PC-9 (cell line): ENCODE results near the gene PRR32. TPM values are rescaled to one million over a fixed set of nuclear protein-coding genes. Genes with fewer than 3 reads are reported as not detected.

Source experiments
- BruUV-seq: library from RNA; stranded (reverse); fragments of 400-500 nt; replicated peaks from 2 replicates; lab custom pipeline; 2021; lab: Mats Ljungman, UMichigan
- CTCF ChIA-PET: fragments of 300-600 bp; sonication (Branson Sonifier 250); formaldehyde crosslinking; loops from one replicate; lab custom pipeline; 2022; ENCODE audit warnings: antibody characterized with exemption; lab: Charles Lee
- POLR2A ChIA-PET: fragments of 300-600 bp; sonication (Branson Sonifier 250); formaldehyde crosslinking; loops from one replicate; lab custom pipeline; 2022; ENCODE audit warnings: antibody characterized with exemption; ENCODE audit not compliant: unreplicated experiment; lab: Charles Lee
- DNase-seq, 2 experiments: peaks; one replicate each; pipeline versions ENCODE4 v3.0.0 to v3.0.0-alpha.2; 2015 to 2022; ENCODE audit warnings: mixed read lengths in 1 of 2
- H2AFZ ChIP-seq: fragments of 200-600 bp; sonication (generic); 2 replicates; pipeline ENCODE4 v1.8.1; 2017; ENCODE audit warnings: antibody characterized with exemption
- H3F3A ChIP-seq: fragments of 200-600 bp; sonication (generic); 2 replicates; pipeline ENCODE4 v1.8.1; 2017; ENCODE audit warnings: antibody characterized with exemption, mild to moderate bottlenecking, low read depth; ENCODE audit not compliant: insufficient read depth
- H3K27ac ChIP-seq: fragments of 200-600 bp; sonication (generic); 2 replicates; pipeline ENCODE4 v1.6.1; 2016; ENCODE audit warnings: mixed run types
- H3K27me3 ChIP-seq: fragments of 200-600 bp; sonication (generic); 2 replicates; pipeline ENCODE4 v1.6.1; 2016; ENCODE audit warnings: low read depth, mixed run types; ENCODE audit not compliant: insufficient read depth
- H3K36me3 ChIP-seq: fragments of 200-600 bp; sonication (generic); 2 replicates; pipeline ENCODE4 v1.6.1; 2016; ENCODE audit warnings: low read depth, mixed run types
- H3K4me1 ChIP-seq: fragments of 200-600 bp; sonication (generic); replicated peaks from 2 replicates; pipeline ENCODE4 v1.6.1; 2016; ENCODE audit warnings: mixed run types; ENCODE audit not compliant: insufficient read depth
- H3K4me2 ChIP-seq: fragments of 200-600 bp; sonication (generic); 2 replicates; pipeline ENCODE4 v1.6.1; 2017; ENCODE audit warnings: mixed run types
- H3K4me3 ChIP-seq: fragments of 200-600 bp; sonication (generic); 2 replicates; pipeline ENCODE4 v1.6.1; 2016; ENCODE audit warnings: mixed run types
- H3K79me2 ChIP-seq: fragments of 200-600 bp; sonication (generic); 2 replicates; pipeline ENCODE4 v1.6.1; 2017; ENCODE audit warnings: low read depth, mixed run types
- H3K9me2 ChIP-seq: fragments of 200-600 bp; sonication (generic); 2 replicates; pipeline ENCODE4 v1.8.1; 2017; ENCODE audit warnings: mild to moderate bottlenecking; ENCODE audit not compliant: insufficient read depth
- H3K9me3 ChIP-seq: fragments of 200-600 bp; sonication (generic); 2 replicates; pipeline ENCODE4 v1.8.1; 2016; ENCODE audit warnings: low read depth; ENCODE audit not compliant: insufficient read depth
- H4K20me1 ChIP-seq: fragments of 200-600 bp; sonication (generic); 2 replicates; pipeline ENCODE4 v1.8.1; 2017; ENCODE audit not compliant: insufficient read depth
- CTCF ChIP-seq: fragments of 200-600 bp; sonication (generic); conservative IDR thresholded peaks from 2 replicates; pipeline ENCODE4 v1.6.1; 2017; ENCODE audit warnings: mixed run types, antibody characterized with exemption, mild to moderate bottlenecking, moderate library complexity
- EZH2 ChIP-seq: fragments of 200-600 bp; sonication (generic); IDR thresholded peaks from 2 replicates; pipeline ENCODE4 v1.8.0; 2017; ENCODE audit warnings: antibody characterized with exemption, low read depth
- intact Hi-C: fragments of 100-400 bp; cut with micrococcal nuclease; formaldehyde crosslinking; loops from one replicate; pipeline ENCODE4 v1.10.0; 2022; ENCODE audit not compliant: unreplicated experiment
- total RNA-seq: library from RNA; stranded (reverse); gene quantifications from 2 replicates; pipeline ENCODE4 v1.2.3, GENCODE V29; 2021

Gene PRR32
- total RNA-seq, 1 experiment from 2014 or later = not detected

- H3F3A ChIP-seq = no peaks in the 10 kb centered on the region
- TF ChIP-seq CTCF (no peak), EZH2 (no peak)
- no peaks in the 10 kb centered on the region for H4K20me1 ChIP-seq
- CTCF ChIA-PET = no interaction called here
- H3K4me3 ChIP-seq = no peak overlapping the region
- no peaks in the 10 kb centered on the region for H3K79me2 ChIP-seq
- DNase-seq = no peak
- H3K4me1 ChIP-seq = no peaks in the 10 kb centered on the region
- intact Hi-C loops = no loop called here
- no peaks in the 10 kb centered on the region for H3K36me3 ChIP-seq
- no peaks in the 10 kb centered on the region for H3K9me3 ChIP-seq
- no TSS peak for BruUV-seq
- no peak overlapping the region for H2AFZ ChIP-seq
- H3K27ac ChIP-seq = no peak overlapping the region
- no peak overlapping the region for H3K4me2 ChIP-seq
- no peaks in the 10 kb centered on the region for H3K27me3 ChIP-seq
- POLR2A ChIA-PET = no interaction called here
- no peaks in the 10 kb centered on the region for H3K9me2 ChIP-seq
Observed at GRCh38 chrX:126824338-126825007, 4.9 kb downstream of the PRR32 start.

- Histone ChIP-seq H3K79me2 (no peaks in the 10 kb centered on the region), H3K4me2 (no peak overlapping the region), H3K4me1 (no peaks in the 10 kb centered on the region), H2AFZ (0 out of 2 replicates have a peak overlapping the region, but pooled peaks have one; percentile 32), H3K9me2 (no peaks in the 10 kb centered on the region), H3K36me3 (no peaks in the 10 kb centered on the region), H4K20me1 (no peaks in the 10 kb centered on the region), H3K4me3 (no peak overlapping the region), H3K27ac (no peak overlapping the region), H3F3A (no peaks in the 10 kb centered on the region), H3K27me3 (no peaks in the 10 kb centered on the region), H3K9me3 (no peaks in the 10 kb centered on the region)
- no peak for DNase-seq
- TF ChIP-seq CTCF (no peak), EZH2 (no peak)
- ChIA-PET POLR2A (no interaction called here), CTCF (no interaction called here)
- intact Hi-C loops = no loop called here
- BruUV-seq = no TSS peak
Observed at GRCh38 chrX:126825566-126826193, 6.2 kb downstream of the PRR32 start.

- H3K9me3 ChIP-seq = no peaks in the 10 kb centered on the region
- H3K36me3 ChIP-seq = no peaks in the 10 kb centered on the region
- no peaks in the 10 kb centered on the region for H3K79me2 ChIP-seq
- no peak for DNase-seq
- ChIA-PET CTCF (no interaction called here), POLR2A (no interaction called here)
- H3K27me3 ChIP-seq = no peaks in the 10 kb centered on the region
- no peaks in the 10 kb centered on the region for H3K9me2 ChIP-seq
- no peak overlapping the region for H2AFZ ChIP-seq
- no peaks in the 10 kb centered on the region for H3K4me1 ChIP-seq
- no peaks in the 10 kb centered on the region for H4K20me1 ChIP-seq
- H3K27ac ChIP-seq = no peak overlapping the region
- no peak overlapping the region for H3K4me3 ChIP-seq
- TF ChIP-seq EZH2 = no peak
- TF ChIP-seq CTCF = no peak
- no peaks in the 10 kb centered on the region for H3F3A ChIP-seq
- no TSS peak for BruUV-seq
- H3K4me2 ChIP-seq = no peak overlapping the region
- intact Hi-C loops = no loop called here
Observed at GRCh38 chrX:126836186-126836585, 16.7 kb downstream of the PRR32 start.
